ENCODE results near the gene MAD1L1.

DNA sequence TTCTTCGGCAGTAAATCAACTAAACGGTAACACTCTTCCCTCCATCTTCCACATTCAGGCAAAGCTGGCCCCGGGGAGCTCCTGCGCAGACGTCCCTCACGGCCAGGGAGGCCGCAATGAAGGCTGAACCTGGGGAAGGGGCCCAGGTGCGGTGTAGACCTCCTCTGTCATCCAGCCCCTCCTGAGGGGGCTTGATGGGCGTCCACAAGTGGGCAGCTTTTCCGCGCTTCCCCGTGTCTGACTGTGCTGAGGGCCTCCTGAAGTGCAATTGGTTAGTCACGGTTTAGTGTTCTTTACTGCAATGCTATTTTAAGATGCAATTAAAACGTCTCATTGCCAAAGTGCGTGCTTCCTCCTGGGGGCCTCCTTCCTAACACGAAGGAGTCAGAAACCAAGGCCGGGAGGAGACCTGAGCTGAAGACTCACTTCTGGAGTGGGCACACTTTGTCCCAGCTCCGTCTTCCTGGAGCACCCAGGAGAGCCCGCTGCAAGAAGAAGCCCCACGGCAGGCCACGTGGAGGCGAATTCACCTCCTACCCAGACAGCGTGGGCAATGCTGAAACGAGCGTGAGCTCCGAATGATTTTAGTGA, 389.4 kb downstream of the MAD1L1 start:
- TF ChIP-seq, protein P1, sequence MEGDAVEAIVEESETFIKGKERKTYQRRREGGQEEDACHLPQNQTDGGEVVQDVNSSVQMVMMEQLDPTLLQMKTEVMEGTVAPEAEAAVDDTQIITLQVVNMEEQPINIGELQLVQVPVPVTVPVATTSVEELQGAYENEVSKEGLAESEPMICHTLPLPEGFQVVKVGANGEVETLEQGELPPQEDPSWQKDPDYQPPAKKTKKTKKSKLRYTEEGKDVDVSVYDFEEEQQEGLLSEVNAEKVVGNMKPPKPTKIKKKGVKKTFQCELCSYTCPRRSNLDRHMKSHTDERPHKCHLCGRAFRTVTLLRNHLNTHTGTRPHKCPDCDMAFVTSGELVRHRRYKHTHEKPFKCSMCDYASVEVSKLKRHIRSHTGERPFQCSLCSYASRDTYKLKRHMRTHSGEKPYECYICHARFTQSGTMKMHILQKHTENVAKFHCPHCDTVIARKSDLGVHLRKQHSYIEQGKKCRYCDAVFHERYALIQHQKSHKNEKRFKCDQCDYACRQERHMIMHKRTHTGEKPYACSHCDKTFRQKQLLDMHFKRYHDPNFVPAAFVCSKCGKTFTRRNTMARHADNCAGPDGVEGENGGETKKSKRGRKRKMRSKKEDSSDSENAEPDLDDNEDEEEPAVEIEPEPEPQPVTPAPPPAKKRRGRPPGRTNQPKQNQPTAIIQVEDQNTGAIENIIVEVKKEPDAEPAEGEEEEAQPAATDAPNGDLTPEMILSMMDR (IDR thresholded peaks at IDR 0.05 in 8 of 11, conservative IDR thresholded peaks at IDR 0.05 in 3 of 11): no peak
- TF ChIP-seq POLR2A (IDR thresholded peaks at IDR 0.05) (no peak), POLR2AphosphoS5 (IDR thresholded peaks at IDR 0.05) (no peak)
